GM18526 (cell line): ENCODE measurements around the gene FCER1G.

ENCODE experiments used
- POLR2A ChIP-seq: IDR thresholded peaks from 3 replicates; pipeline ENCODE4 v1.6.1; 2011; ENCODE audit not compliant: insufficient read length; ENCODE audit errors: extremely low read depth

The FCER1G gene

GRCh38 chr1:161260376-161261260 lies 45.5 kb downstream of the FCER1G start:
- no peak for TF ChIP-seq POLR2A

DNA sequence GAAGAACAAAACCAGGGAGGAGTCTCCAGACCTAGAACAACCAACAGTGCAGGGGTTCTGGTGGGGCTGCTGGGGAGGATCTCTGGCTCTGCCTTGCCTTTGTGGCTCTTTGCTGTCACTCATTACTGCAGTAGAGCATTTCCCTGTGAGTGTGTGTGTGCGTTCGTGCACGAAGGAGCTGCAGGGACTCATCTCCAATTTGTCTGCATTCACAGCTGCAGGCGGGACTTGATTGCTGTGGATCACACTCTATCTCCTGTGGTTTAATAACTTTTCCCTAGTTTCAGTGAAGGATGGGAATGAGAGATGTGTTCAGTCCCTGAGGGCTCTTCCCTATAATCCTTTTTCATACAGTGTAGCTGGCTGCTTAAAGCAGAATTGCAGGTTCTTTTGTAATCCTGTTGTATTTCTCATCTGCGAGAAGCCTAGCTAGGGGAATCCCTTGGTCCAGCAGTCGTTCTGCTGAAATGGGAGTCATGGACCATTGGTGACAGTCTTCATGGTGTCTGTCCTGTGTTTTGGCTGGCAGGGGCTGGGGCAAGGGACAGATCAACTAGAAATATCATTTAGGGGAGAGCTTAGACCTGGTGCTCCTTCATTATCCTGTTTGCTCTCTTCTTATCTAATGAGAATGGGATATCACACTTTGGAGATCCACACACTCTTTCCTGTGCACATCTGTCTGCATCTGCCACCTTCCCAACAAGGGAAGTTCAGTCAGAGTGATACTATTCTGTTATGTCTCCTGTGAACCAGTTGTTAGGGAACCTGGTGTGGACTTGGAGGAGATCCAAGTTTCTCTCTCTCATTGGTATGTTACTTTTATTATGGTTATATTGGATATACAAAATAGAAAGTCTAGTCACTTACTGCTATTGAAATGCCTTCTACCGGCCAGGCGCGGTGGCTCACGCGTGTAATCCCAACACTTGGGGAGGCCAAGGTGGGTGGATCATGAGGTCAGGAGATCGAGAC lies 46.5 kb downstream of the FCER1G start:
- no peak for TF ChIP-seq POLR2A

- TF ChIP-seq POLR2A, result no peak
Observed at GRCh38 chr1:161265305-161265704, 50.2 kb downstream of the FCER1G start.

DNA sequence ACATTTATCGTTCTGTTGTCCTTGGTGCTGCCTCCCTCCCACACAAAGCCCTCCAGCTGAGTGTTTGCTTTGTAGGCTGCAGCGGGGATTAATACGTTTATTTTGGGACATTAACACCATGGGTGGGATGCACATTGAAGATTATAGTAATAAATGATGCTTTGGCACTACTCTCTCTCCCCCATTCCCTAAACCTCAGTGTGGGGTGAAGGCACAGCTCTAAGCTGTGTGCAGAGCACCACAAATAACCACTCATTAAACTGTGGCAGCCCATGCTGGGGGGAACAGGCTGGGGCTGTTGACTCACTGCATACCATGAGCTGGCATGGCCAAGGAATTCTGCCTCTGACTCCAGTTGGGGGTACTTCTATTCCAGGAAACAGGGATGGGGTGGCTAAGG lies 51.1 kb downstream of the FCER1G start:
- no peak for TF ChIP-seq POLR2A

- no peak for TF ChIP-seq POLR2A
Observed at GRCh38 chr1:161266836-161267235, 51.7 kb downstream of the FCER1G start.

DNA sequence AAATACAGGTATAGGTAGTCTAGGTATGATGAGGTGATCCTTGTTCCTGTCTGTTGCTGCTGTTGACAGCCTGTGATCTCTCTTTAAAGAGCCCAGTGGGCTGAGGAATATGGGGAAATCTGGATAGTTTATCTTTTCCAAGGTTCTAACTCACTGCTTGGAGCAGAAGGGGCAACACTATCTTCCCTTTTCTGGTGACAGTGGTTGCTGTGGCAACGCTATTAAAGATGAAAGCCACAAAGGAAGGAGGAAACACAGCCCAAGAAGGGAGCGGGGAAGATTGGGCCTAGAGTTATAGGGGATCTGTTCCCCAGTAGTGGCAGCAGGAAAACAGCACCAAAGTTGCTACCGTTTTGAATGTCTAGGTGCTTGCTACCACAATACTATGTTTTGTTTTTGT lies 52.2 kb downstream of the FCER1G start:
- TF ChIP-seq POLR2A, result no peak
